Measurements from ENCODE around the gene TMEM213.
"Not testable (repeated sequence)": the region's sequence is repeated elsewhere in the genome, so short reads cannot be mapped to it uniquely, and the experiment has no call there.

The TMEM213 gene

DNA sequence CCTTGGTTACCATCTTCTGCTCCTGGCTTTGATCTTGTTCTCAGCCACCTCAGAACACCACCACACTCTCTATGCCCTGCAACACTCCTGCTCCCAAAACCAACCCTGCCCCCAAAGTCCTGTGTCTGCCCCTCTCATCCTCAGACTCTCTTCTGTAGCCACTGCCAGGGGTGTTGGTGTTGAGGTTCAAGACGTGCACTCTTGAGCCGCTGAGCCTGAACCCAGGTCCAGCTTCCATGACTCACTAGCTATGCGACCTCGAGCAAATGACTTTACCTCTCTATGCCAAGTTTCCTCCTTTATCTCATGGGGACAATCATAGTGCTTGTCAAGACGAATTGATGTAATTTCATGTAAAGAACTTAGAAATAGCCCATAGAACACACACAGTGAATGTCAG is 1.0 kb downstream of the TMEM213 start:
- no peak for DNase-seq

- no peak for DNase-seq
These were observed 1.7 kb downstream of the TMEM213 start for GRCh38 chr7:138799336-138800000.

- DNase-seq: no peak
These were observed 3.5 kb downstream of the TMEM213 start for GRCh38 chr7:138801256-138801655.

DNA sequence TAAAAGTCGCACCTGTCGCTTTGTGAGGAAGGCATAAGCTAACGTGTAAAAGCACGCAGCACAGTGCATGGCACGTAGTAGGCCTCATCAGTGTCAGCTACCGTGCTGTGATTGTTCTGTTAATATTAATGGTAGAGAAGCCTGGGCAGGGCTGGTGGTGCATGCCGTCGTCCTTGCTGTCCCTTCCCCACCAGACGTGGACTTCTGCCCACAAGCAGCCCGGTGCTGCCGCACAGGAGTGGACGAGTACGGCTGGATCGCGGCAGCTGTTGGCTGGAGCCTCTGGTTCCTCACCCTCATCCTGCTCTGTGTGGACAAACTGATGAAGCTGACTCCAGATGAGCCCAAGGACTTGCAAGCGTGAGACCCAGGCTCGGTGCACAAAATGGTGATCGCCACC is 4.9 kb downstream of the TMEM213 start:
- no peak for DNase-seq

GRCh38 chr7:138804618-138805017 is 6.8 kb downstream of the TMEM213 start:
- no peak for DNase-seq

- no peak for DNase-seq
These were observed 11.6 kb downstream of the TMEM213 start for GRCh38 chr7:138809346-138809745.

DNA sequence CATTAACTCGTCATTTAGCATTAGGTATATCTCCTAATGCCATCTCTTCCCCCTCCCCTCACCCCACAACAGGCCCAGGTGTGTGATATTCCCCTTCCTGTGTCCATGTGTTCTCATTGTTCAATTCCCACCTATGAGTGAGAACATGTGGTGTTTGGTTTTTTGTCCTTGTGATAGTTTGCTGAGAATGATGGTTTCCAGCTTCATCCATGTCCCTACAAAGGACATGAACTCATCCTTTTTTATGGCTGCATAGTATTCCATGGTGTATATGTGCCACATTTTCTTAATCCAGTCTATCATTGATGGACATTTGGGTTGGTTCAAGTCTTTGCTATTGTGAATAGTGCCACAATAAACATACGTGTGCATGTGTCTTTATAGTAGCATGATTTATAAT is 13.5 kb downstream of the TMEM213 start:
- DNase-seq: not testable (repeated sequence)

DNA sequence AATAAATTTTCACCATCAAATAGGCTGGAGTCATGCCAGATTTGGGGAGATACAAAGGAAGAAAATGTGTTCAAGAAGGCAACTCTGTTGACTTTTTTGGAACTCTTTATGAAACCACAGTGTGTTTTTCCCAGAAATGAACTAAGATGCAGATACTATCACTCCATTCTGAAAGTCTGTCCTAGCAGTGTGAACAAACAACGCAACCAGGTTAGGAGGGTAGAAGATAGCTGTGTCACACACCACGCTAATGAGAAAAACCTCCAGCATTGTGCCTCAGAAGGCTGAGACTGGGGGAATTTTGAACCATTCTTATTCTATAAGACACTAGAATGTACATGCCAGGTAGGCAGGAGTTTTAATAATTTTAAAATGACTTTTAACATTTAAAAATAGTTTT is 16.2 kb downstream of the TMEM213 start:
- no peak for DNase-seq

DNA sequence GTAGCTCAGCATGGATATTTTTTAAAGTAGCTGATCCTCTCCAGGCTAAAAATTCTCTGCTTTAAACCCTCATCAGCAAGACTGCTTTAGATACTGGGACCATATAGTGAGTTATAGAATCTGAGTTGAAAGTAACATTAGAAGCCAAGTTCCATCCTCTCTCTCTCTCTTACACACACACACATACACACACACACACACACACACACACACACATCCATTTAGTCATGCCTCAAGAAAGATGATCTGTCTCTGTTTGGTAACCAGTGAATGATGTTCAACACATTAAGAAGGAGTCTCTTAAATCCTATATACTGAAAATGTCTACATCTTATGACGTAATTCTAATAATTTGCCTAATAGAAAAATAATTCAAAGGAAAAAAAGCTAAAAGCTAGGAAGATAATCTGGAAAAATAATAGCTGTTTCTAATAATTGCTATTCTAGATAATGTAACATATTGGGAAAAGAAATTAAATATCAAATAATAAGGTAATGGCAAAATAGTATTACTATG is 17.1 kb downstream of the TMEM213 start:
- DNase-seq: no peak

DNA sequence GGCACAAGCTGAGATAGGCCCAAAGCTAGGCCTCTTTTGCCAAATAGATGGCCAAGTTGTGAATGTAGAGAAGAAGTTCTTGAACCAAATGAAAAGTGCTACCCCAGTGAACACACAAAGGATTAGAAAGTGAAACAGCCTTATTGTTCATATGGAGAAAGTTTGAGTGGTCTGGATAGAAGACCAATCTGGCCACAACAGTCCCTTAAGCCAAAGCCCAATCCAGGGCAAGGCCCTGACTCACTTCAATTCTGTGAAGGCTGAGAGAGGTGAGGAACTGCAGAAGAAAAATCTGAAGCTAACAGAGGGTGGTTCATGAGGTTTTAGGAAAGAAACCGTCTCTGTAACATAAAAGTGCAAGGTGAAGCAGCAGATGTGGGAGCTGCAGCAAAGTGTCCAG is 18.9 kb downstream of the TMEM213 start:
- DNase-seq: no peak

DNA sequence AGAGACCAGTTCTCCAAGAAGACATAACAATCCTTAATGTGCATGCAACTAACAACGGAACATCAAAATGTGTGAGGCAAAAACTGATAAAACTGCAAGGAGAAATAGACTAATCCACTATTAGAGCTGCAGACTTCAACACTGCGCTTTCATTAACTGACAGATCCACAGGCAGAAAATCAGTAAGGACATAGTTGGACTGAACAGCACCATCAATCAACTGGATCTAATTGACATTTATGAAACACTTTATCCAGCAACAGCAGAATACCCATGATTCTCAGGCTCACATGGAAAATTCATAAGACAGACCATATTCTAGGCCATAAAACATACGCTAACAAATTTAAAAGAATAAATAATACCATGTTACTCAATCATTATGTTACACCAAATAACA is 21.8 kb downstream of the TMEM213 start:
- DNase-seq: no peak

DNA sequence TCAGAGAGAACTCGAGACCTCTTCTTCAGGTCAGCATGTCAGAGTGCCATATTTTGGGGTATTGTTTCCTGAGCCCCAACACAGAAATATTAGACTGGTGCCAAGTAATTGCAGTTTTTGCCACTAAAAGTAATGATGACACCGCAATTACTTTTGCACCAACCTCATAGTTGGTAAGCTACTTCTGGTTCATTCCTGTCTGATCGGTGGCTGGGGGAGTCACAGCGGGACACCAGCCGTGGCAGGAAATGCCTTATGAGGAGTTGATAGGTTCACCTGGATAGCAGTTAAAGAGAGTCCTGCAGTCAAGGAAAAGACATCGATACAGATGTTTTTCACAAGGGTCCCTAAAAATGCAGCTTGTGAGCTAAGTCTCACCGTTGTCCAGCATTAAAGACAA is 24.1 kb downstream of the TMEM213 start:
- no peak for DNase-seq

GRCh38 chr7:138822867-138823535 is 25.2 kb downstream of the TMEM213 start:
- DNase-seq: no peak

- no peak for DNase-seq
These were observed 27.4 kb downstream of the TMEM213 start for GRCh38 chr7:138825049-138825721.

- DNase-seq: no peak
These were observed 30.5 kb downstream of the TMEM213 start for GRCh38 chr7:138828302-138828701.

GRCh38 chr7:138829335-138829734 is 31.5 kb downstream of the TMEM213 start:
- DNase-seq: no peak

DNA sequence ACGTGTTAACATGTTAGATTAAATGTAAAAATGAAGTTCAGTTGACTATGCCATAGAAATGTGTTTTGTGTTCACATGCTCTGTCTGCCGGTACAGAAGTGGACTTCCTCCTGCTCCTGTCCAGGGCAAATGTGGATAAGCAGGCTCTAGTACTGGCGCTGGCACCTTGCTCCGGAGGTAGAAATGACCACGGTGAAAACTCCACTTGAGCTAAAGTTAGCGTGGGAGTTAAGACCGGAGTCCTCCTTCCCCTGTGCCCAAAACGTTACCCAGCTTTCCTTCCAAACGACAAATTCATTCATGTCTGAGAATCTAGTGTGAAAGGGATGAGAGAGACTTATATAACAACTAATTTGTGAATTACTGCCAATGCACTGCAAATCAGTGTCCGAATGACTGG is 35.2 kb downstream of the TMEM213 start:
- no peak for DNase-seq

DNA sequence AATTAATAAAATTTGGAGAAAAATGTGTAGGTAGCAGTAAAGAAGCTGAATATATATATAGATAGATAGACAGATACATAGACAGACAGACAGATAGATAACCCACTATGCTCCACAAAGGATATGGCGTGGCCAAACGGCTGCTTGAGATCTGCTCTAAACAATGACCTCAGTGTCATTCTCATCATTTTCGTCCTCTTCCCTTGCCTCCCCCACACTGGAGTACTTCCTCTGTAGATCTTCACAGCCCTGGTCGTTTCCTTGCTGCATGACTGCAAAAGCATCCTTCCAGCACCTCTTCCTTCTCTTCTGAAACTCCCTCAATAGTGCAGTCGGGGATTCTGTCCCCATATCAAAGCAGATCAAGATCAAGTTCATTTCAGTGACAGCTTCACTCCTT is 35.8 kb downstream of the TMEM213 start:
- DNase-seq: no peak

DNA sequence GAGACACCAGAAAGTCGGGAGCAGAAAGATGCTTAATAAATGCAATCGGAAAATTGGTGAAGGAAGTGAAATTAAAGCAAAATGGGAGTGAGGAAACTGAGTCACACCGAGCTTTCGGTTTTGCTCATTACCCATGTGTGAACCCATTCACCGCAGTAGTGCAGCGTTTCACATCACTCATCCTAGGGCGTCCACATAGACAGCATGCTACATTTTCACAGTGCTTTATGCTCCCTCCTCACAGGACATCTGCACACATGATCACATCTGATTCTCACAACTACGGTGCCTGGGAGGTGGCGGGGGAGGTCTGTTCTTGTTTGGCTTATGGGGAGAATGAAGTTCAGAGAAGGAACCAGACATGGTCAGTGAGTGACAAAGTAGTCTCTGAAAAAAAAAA is 36.8 kb downstream of the TMEM213 start:
- DNase-seq: no peak

- DNase-seq: no peak
These were observed 37.3 kb downstream of the TMEM213 start for GRCh38 chr7:138835087-138835486.

DNA sequence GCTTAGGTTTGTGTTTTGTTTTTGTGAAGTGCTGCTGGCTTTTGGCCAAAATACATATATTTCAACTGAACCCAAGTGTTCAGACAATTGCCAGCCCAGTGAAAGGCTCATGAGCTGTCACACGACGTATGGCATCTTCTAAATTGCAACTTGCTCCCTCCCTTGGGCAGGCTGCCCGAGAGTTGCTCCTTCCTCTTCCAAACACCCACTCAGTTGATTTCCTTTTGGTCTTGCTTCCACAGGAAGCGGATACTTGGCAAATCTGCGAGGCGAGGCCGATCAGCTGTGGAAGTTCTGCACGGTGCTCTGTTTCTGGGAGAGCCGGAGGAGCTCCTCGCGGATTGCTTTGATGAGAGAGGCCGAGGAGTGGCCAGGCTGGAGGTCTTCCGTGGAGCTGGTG is 39.8 kb downstream of the TMEM213 start:
- no peak for DNase-seq

GRCh38 chr7:138838166-138838565 is 40.4 kb downstream of the TMEM213 start:
- no peak for DNase-seq

- DNase-seq: no peak
These were observed 44.3 kb downstream of the TMEM213 start for GRCh38 chr7:138842111-138842510.

Measured in NCI-H1417 treated with DMSO at 0.1 percent for 48 hours (cell line).